ENCODE data around the gene ALDH1L1. TPM values are rescaled to one million over a fixed set of nuclear protein-coding genes. Genes with fewer than 3 reads are reported as not detected.

ALDH1L1 gene
- total RNA-seq, 1 donor from 2014 or later = not detected

GRCh38 chr3:126194713-126195305 lies 14.4 kb upstream of the ALDH1L1 start:
- no peak for DNase-seq (ENCODE audit: low read depth in 2 of 2)

DNA sequence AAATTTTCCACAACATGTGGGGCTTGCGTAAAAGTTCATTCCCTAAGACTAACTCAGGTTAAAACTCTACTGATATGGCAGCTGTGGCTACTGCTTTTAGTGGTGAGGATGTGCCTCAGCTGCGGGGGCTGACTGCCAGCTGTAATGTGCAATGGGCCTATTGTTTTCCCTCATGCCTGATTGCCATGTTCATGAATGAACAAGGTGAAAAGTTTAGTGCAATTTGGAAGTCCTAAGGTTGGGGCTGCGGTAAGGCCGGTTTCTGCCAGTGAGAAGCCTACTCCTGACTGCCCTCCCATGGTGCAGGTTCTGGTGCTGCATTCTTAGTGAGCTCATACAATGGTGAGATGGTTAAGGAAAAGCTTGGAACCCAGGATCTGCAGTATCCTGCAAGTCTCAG lies 10.9 kb upstream of the ALDH1L1 start:
- DNase-seq (ENCODE audit: low read depth in 2 of 2) = no peak

- DNase-seq (ENCODE audit: low read depth in 2 of 2) = no peak
These were observed 7.5 kb upstream of the ALDH1L1 start for GRCh38 chr3:126187920-126188319.

DNA sequence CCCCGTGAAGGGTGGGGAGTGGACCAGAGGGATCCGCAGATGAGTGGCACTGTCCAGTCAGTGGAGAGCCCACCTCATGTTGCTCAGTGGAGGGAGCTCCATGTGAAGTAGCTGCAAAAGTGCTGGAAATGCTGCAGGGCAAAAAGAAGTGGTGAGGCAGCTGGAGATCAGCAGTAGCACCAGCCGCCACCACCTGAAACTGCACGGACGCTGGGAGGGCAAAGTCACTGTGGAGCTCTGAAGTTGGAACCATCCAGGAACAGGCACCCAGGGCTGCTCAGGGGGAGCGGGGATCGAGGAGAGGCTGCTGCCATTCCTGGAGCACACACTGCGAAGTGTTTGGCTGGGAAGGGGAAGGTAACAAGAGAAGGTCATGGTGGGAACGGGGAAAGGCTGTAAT lies 6.4 kb upstream of the ALDH1L1 start:
- DNase-seq (ENCODE audit: low read depth in 2 of 2) = no peak

- DNase-seq (ENCODE audit: low read depth in 2 of 2) = no peak
These were observed 5.9 kb upstream of the ALDH1L1 start for GRCh38 chr3:126186271-126186670.

DNA sequence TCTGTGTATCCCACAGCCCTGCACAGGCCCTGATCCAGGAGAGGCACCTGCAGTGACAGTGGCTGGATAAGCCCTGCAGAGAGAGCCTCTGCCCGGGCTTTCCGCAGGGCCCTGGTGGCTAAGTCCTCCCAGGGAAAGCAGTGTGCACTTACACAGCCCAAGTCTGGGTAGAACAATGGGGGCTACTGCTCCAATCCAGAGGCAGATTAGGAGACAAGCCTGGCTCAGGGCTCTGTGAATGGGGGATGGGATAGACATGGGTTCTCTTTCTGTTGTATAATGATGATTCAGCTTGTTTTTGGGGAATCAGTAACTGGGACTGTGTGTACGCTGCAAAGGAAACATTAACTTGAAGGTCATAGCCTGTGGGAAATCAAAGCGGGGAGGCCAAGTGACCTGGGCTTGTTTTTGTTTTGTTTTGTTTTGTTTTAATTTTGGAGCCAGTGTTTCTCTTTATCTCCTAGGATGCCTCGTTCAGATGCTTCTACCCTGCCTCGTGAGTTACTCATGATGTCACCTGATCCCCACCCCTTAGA lies 4.1 kb upstream of the ALDH1L1 start:
- no peak for DNase-seq (ENCODE audit: low read depth in 2 of 2)

- DNase-seq (ENCODE audit: low read depth in 2 of 2) = no peak
These were observed 976 bp upstream of the ALDH1L1 start for GRCh38 chr3:126181398-126181725.

DNA sequence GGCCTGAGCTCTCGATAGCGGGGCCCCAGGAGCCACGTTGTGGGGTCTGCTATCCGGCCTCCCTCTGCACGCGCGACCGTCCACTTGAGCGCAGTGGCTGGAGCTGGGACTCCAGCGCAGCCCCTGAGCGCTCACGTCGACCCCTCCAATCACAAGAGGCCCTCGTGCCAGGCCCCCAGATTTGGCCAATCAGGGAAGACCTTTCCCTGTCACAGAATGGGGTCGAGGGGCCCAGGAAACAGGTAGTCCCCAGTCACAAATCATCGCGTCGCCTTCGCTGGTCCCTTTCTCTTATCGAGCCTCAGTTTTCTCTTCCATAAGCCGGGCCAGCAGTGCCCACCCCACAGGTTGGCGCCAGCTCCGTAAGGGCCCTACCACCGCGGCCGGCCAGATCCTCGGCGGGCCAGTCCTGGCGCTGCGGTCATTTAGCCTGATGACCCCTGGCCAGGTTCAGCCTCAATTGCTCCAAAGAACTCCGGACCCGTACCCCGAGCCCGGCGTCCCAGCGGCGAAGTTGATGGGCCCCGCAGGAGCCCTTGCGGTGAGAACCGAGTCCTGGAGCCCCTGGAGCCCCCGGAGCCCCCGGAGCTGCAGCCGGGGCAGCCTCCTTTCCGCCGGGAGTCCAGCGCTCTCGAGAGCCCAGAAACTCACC lies 435 bp downstream of the ALDH1L1 start:
- no peak for DNase-seq (ENCODE audit: low read depth in 2 of 2)

DNA sequence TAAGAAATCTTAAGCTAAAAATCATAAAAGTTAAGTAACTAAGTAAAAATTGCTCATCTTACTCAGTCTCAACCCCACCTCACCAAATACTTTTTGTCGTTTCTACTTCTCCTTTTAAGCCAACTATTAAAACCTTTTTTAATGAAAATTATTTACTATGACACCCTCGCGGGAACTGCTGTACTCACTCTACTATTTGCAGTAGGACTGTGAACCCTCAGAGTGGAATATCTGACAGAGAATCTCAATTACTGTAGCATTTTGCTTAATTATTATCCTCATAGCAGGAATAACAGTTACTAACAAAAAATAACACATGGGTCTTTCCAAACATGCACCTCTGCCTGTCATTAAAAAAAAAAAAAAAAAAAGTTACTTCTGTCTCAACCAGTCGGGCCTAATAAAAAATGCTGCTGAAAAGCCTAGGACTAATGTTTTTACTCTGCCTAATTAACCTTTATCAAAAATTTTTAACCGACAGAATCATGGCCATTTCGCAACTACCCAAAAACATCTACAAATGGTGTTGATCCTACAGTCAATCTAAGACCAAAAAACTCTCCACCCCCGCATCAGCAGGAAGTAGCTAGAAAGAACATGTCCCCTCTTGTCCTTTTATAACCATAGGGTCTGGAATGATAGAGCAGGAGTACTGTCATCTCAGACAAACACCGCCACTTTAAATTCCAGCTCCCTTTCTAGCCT lies 10.2 kb downstream of the ALDH1L1 start:
- DNase-seq (ENCODE audit: low read depth in 2 of 2) = no peak

GRCh38 chr3:126167566-126167965 lies 12.8 kb downstream of the ALDH1L1 start:
- no peak for DNase-seq (ENCODE audit: low read depth in 2 of 2)

DNA sequence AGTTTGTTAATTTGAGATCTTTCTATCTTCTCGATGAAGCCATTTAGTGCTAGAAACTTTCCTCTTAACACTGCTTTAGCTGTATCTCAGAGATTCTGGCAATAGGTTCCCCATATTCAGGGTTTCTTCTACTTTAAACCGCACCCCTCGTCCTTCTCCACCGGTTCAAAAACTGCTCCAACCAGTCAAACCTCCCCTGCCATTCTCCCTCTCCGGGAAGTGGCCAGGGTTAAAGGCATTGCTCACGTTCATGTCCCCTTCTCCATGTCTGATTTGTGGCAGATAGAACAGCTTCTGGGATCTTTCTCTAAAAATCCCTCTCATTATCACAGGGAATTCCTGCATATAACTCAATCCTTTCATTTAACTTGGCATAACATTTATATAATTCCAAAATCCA lies 14.4 kb downstream of the ALDH1L1 start:
- no peak for DNase-seq (ENCODE audit: low read depth in 2 of 2)

GRCh38 chr3:126161309-126161708 lies 19.1 kb downstream of the ALDH1L1 start:
- no peak for DNase-seq (ENCODE audit: low read depth in 2 of 2)

- no peak for DNase-seq (ENCODE audit: low read depth in 2 of 2)
These were observed 19.9 kb downstream of the ALDH1L1 start for GRCh38 chr3:126160243-126161210.

- no peak for DNase-seq (ENCODE audit: low read depth in 2 of 2)
These were observed 20.9 kb downstream of the ALDH1L1 start for GRCh38 chr3:126159476-126159875.

DNA sequence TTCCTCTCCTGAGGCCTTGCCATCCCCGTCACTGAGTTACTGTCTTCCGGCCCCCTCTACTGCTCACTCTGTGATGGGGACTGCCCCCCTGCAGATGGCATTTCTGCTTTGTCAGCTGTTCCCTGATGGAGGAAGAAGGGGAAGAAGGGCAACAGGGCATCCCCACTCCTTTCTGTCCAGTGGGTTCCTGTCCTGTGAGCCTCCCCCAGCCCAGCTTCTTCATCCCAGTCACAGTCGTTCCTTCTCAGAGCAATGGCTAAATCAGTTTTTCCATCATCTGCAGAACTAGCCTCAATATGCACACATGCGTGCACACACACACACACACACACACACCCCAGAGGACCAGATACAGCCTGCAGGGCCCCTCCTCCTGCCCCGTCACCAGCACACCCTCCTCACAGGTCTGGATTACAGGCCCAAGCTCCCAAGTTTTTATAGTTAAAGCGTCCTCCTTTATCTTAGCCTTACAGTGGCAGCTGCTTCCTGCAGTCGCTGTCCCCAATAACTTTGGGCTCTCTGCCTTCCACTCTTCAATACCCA lies 21.4 kb downstream of the ALDH1L1 start:
- DNase-seq (ENCODE audit: low read depth in 2 of 2) = no peak

- no peak for DNase-seq (ENCODE audit: low read depth in 2 of 2)
These were observed 22.1 kb downstream of the ALDH1L1 start for GRCh38 chr3:126158016-126158911.

- DNase-seq (ENCODE audit: low read depth in 2 of 2) = no peak
These were observed 23.2 kb downstream of the ALDH1L1 start for GRCh38 chr3:126157083-126157768.

- DNase-seq (ENCODE audit: low read depth in 2 of 2) = no peak
These were observed 23.9 kb downstream of the ALDH1L1 start for GRCh38 chr3:126156468-126156867.

DNA sequence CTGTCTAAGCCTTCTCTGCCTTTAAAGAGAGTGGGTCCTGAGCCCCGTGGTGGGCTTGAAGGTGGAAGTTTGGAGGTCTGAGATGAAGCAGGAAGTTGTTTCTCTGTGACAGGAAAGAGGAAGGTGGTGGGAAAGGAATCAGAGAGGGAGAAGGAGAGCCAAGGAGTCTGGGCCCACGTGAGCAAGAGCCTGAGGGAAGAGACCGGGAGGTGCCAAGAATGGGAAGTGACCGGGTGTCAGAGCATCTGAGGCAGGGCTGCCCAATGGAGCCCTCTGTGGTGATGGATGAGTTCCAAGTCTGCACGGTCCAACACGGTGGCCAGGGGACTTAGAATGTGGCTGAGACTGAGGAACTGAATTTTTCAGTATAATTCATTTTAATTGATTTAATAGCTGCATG lies 24.6 kb downstream of the ALDH1L1 start:
- no peak for DNase-seq (ENCODE audit: low read depth in 2 of 2)

- no peak for DNase-seq (ENCODE audit: low read depth in 2 of 2)
These were observed 25.1 kb downstream of the ALDH1L1 start for GRCh38 chr3:126155280-126155640.
